GM12878 (cell line): ENCODE results near the gene RRH. TPM values are rescaled to one million over a fixed set of nuclear protein-coding genes. Genes with fewer than 3 reads are reported as not detected.

Source experiments
- ATAC-seq: fragments of 200-7000 bp; cut with Tn5 transposase; 3 replicates; pipeline ENCODE4 v1.9.1; 2020; ENCODE audit warnings: mild to moderate bottlenecking, moderate library complexity
- BruUV-seq: library from RNA; stranded (reverse); fragments of 400-500 nt; replicated peaks from 2 replicates; lab custom pipeline; 2021; lab: Mats Ljungman, UMichigan
- CTCF ChIA-PET: fragments of 300-600 bp; sonication (Branson Sonifier 250); formaldehyde crosslinking; extraction: SDS; loops from one replicate; lab custom pipeline; 2021; ENCODE audit warnings: inconsistent platforms; lab: Yijun Ruan, JAX
- POLR2A ChIA-PET: fragments of 350-600 bp; formaldehyde crosslinking; extraction: SDS; loops from one replicate; lab custom pipeline; 2021; ENCODE audit warnings: inconsistent platforms; lab: Charles Lee
- RAD21 ChIA-PET: fragments of 300-600 bp; sonication (Branson Sonifier 250); formaldehyde crosslinking; loops from one replicate; lab custom pipeline; 2023; ENCODE audit warnings: antibody characterized with exemption; ENCODE audit not compliant: unreplicated experiment; lab: Charles Lee
- SMC1A ChIA-PET: fragments of 300-600 bp; sonication (Branson Sonifier 250); formaldehyde crosslinking; loops from one replicate; lab custom pipeline; 2023; ENCODE audit not compliant: unreplicated experiment, uncharacterized antibody; lab: Charles Lee
- DNase-seq: peaks from one replicate; pipeline ENCODE4 v3.0.0-alpha.2; 2011; ENCODE audit warnings: low read depth, low spot score
- FAIRE-seq: peaks from 3 replicates; lab custom pipeline; 2011; peaks lifted over from hg19 to GRCh38; lab: Jason Lieb, UNC
- H2AFZ ChIP-seq: 2 replicates; pipeline ENCODE4 v1.6.0; 2011; ENCODE audit warnings: low read depth, low read length, control low read depth; ENCODE audit not compliant: control insufficient read depth
- H3K27ac ChIP-seq: 2 replicates; pipeline ENCODE4 v1.5.1; 2011; ENCODE audit warnings: control low read depth; ENCODE audit not compliant: control insufficient read depth, insufficient read depth
- H3K27me3 ChIP-seq, 2 experiments: replicated peaks in 1 of 2; 2 replicates each; pipeline versions ENCODE4 v1.6.0 to v1.6.1; 2011; ENCODE audit warnings: low read length in 1 of 2; ENCODE audit not compliant: control insufficient read depth in 2 of 2, insufficient read depth in 2 of 2
- H3K36me3 ChIP-seq, 2 experiments: 2 replicates each; pipeline ENCODE4 v1.5.1; 2011; ENCODE audit warnings: low read length in 1 of 2; ENCODE audit not compliant: control insufficient read depth in 2 of 2, insufficient read depth in 2 of 2
- H3K4me1 ChIP-seq: 2 replicates; pipeline ENCODE4 v1.6.1; 2011; ENCODE audit warnings: mild to moderate bottlenecking, low read length, moderate library complexity, mixed read lengths; ENCODE audit not compliant: control insufficient read depth, insufficient read depth
- H3K4me2 ChIP-seq: 2 replicates; pipeline ENCODE4 v1.6.0; 2011; ENCODE audit warnings: control low read depth; ENCODE audit not compliant: control insufficient read depth, insufficient read depth
- H3K4me3 ChIP-seq: fragments of 200-600 bp; sonication (generic); 2 replicates; pipeline ENCODE4 v1.5.1; 2016
- H3K79me2 ChIP-seq: 2 replicates; pipeline ENCODE4 v1.6.0; 2011; ENCODE audit warnings: low read length; ENCODE audit not compliant: control insufficient read depth, insufficient read depth
- H3K9ac ChIP-seq: 2 replicates; pipeline ENCODE4 v1.8.0; 2011; ENCODE audit warnings: low read length, control low read depth, mixed read lengths; ENCODE audit not compliant: control insufficient read depth, insufficient read depth
- H3K9me3 ChIP-seq: replicated peaks from 3 replicates; pipeline ENCODE4 v1.5.1; 2011; ENCODE audit warnings: mild to moderate bottlenecking, low read length; ENCODE audit not compliant: control insufficient read depth, insufficient read depth
- H4K20me1 ChIP-seq: 2 replicates; pipeline ENCODE4 v1.6.0; 2011; ENCODE audit not compliant: control insufficient read depth, insufficient read depth
- ASH2L ChIP-seq: fragments of 300-600, 200-600 bp; sonication (generic); IDR thresholded peaks from 2 replicates; pipeline ENCODE4 v1.6.1; 2017; ENCODE audit warnings: low read depth, mild to moderate bottlenecking, borderline replicate concordance
- ATF7 ChIP-seq: fragments of 450-650 bp; IDR thresholded peaks from 2 replicates; pipeline ENCODE4 v1.6.1; 2016; ENCODE audit warnings: low read depth, mild to moderate bottlenecking
- CBX3 ChIP-seq: fragments of 200-600 bp; sonication (generic); IDR thresholded peaks from 2 replicates; pipeline ENCODE4 v1.6.1; 2016; ENCODE audit warnings: low read depth, borderline replicate concordance
- CHD2 ChIP-seq: IDR thresholded peaks from 2 replicates; pipeline ENCODE4 v1.6.1; 2011; ENCODE audit warnings: low read depth, low read length, improper control_type of control experiment, borderline replicate concordance
- EED ChIP-seq: sonication (generic); IDR thresholded peaks from 2 replicates; pipeline ENCODE4 v1.6.1; 2016; ENCODE audit warnings: antibody characterized with exemption, low read depth
- MTA3 ChIP-seq: IDR thresholded peaks from 2 replicates; pipeline ENCODE4 v1.6.1; 2012; ENCODE audit warnings: low read length, inconsistent platforms, borderline replicate concordance
- NR2C1 ChIP-seq: fragments of 450-650 bp; IDR thresholded peaks from 2 replicates; pipeline ENCODE4 v1.6.1; 2017; ENCODE audit warnings: antibody characterized with exemption, mild to moderate bottlenecking, moderate library complexity
- NR2C2 ChIP-seq: IDR thresholded peaks from 2 replicates; pipeline ENCODE4 v1.6.1; 2011; ENCODE audit warnings: borderline replicate concordance, low read depth; ENCODE audit not compliant: control insufficient read depth, insufficient read length
- NR2F1 ChIP-seq: fragments of 450-650 bp; conservative IDR thresholded peaks from 2 replicates; pipeline ENCODE4 v1.6.1; 2017; ENCODE audit warnings: mild to moderate bottlenecking
- RAD21 ChIP-seq: IDR thresholded peaks from 2 replicates; pipeline ENCODE4 v1.6.1; 2011; ENCODE audit warnings: mild to moderate bottlenecking, low read depth, low read length, moderate library complexity; ENCODE audit not compliant: insufficient read depth
- SMC3 ChIP-seq: IDR thresholded peaks from 2 replicates; pipeline ENCODE4 v1.6.1; 2011; ENCODE audit warnings: low read length, improper control_type of control experiment, borderline replicate concordance
- SREBF2 ChIP-seq: IDR thresholded peaks from 2 replicates; pipeline ENCODE4 v1.6.1; 2012; ENCODE audit warnings: mild to moderate bottlenecking, low read length
- SUZ12 ChIP-seq: fragments of 200-600 bp; sonication (generic); IDR thresholded peaks from one replicate; pipeline ENCODE4 v1.6.1; 2018; ENCODE audit warnings: antibody characterized with exemption, mild to moderate bottlenecking; ENCODE audit not compliant: unreplicated experiment
- TAF1 ChIP-seq: IDR thresholded peaks from 2 replicates; pipeline ENCODE4 v1.6.1; 2011; ENCODE audit warnings: mild to moderate bottlenecking, low read depth, low read length, borderline replicate concordance
- ZBTB40 ChIP-seq: fragments of 450-650 bp; IDR thresholded peaks from 2 replicates; pipeline ENCODE4 v1.6.1; 2016; ENCODE audit warnings: mild to moderate bottlenecking, moderate library complexity, borderline replicate concordance
- ZSCAN29 ChIP-seq: fragments of 450-650 bp; IDR thresholded peaks from 2 replicates; pipeline ENCODE4 v1.6.1; 2017; ENCODE audit warnings: mild to moderate bottlenecking, moderate library complexity
- WGBS: methylation state at CpG from one replicate; pipeline ENCODE4 v1.1.6; 2016; ENCODE audit warnings: low lambda C conversion rate; ENCODE audit not compliant: insufficient replicate concordance, insufficient coverage; ENCODE audit errors: missing lambda C conversion rate; 5-methylcytosine and 5-hydroxymethylcytosine counted together
- in situ Hi-C: fragments of 300-500 bp; cut with MboI; formaldehyde crosslinking; loops from 9 replicates; pipeline ENCODE4 v1.14.3; 2018; ENCODE audit warnings: mixed read lengths
- intact Hi-C: fragments of 100-400 bp; cut with micrococcal nuclease; formaldehyde crosslinking; loops from one replicate; pipeline ENCODE4 v1.14.2; 2022; ENCODE audit not compliant: unreplicated experiment
- polyA plus RNA-seq, 11 experiments: library from polyadenylated mRNA; depleted of rRNA in 4 of 11; unstranded in 6 of 11; stranded (reverse) in 5 of 11; fragments of >200 nt; fragmentation: Nextera tagmentation in 4 of 11; fragmentation: Illumina TruSeq in 1 of 11; extraction: Ambion mirVana in 4 of 11; extraction: Trizol in 1 of 11; gene quantifications; 1 replicate in 1 of 11; 2 replicates in 10 of 11; pipeline versions ENCODE4 v1.2.1 to v1.2.3, GENCODE V29; 2011 to 2016; ENCODE audit warnings: inconsistent platforms in 2 of 11, missing spikeins in 2 of 11, low read depth in 1 of 11
- total RNA-seq, 4 experiments: library from RNA; depleted of rRNA in 3 of 4; stranded (reverse); fragments of >200 nt in 3 of 4; fragmentation: Illumina TruSeq in 1 of 4; extraction: Trizol in 1 of 4; gene quantifications; 2 replicates each; pipeline versions ENCODE4 v1.2.1 to v1.2.3, GENCODE V29; 2013 to 2021
- TF ChIP-seq, protein P1 (sequence below): fragments of 450-650 bp; conservative IDR thresholded peaks from 2 replicates; pipeline ENCODE4 v1.6.1; 2017; ENCODE audit warnings: mild to moderate bottlenecking, moderate library complexity
- TF ChIP-seq, protein P2 (sequence below): IDR thresholded peaks from 2 replicates; pipeline ENCODE4 v1.6.1; 2012; ENCODE audit warnings: low read depth, low read length, improper control_type of control experiment

RRH gene
- total and polyA plus RNA-seq, 10 of the 15 experiments (the other 5 are each of a cell fraction or from before 2014, with no cell fraction given), result 0.06 to 0.24 (median 0.12) TPM; not detected in 6

GRCh38 chr4:109886303-109886702, 58.5 kb downstream of the RRH start (continued):
- TF ChIP-seq SUZ12 (no peak), ZSCAN29 (no peak), MTA3 (no peak), RAD21 (no peak), CBX3 (no peak), NR2F1 (no peak), SREBF2 (no peak), NR2C2 (no peak), ATF7 (no peak)
- TF ChIP-seq, protein P1, sequence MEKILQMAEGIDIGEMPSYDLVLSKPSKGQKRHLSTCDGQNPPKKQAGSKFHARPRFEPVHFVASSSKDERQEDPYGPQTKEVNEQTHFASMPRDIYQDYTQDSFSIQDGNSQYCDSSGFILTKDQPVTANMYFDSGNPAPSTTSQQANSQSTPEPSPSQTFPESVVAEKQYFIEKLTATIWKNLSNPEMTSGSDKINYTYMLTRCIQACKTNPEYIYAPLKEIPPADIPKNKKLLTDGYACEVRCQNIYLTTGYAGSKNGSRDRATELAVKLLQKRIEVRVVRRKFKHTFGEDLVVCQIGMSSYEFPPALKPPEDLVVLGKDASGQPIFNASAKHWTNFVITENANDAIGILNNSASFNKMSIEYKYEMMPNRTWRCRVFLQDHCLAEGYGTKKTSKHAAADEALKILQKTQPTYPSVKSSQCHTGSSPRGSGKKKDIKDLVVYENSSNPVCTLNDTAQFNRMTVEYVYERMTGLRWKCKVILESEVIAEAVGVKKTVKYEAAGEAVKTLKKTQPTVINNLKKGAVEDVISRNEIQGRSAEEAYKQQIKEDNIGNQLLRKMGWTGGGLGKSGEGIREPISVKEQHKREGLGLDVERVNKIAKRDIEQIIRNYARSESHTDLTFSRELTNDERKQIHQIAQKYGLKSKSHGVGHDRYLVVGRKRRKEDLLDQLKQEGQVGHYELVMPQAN, result no peak

DNA sequence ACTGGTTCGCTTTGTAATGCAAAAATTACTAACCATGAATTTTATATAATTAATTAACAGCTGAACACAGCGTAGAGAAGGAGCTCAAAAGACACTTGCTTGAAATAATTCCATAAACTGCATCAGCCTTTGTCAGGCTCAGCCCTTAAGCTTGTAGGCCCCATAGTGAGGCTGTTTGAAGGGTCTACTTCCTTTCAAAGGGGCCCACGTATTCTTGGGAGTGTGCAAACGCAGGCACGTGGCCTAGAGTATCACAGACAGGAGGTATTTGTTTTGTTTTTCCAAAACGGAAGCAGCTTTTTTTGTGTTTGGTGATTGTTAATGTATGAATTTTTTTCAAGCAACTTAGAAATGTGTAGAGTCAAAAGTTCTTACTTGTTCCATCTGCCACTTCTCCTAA, 59.3 kb downstream of the RRH start:
- FAIRE-seq (no peak), DNase-seq (no peak), ATAC-seq (no peak)
- intact Hi-C loops (no loop called here), in situ Hi-C loops (no loop called here)
- WGBS, result 35% methylated on average over 6 of the region's 6 CpGs
- SMC1A ChIA-PET, result no interaction called here
- Histone ChIP-seq H4K20me1 (no peaks in the 10 kb centered on the region), H3K36me3 (no peaks in the 10 kb centered on the region), H3K4me3 (no peak overlapping the region), H3K4me2 (no peak overlapping the region), H3K9me3 (no peaks in the 10 kb centered on the region), H3K4me1 (no peaks in the 10 kb centered on the region), H2AFZ (no peak overlapping the region), H3K27me3 (no peaks in the 10 kb centered on the region; a peak in 1 of 4 replicates), H3K9ac (no peak overlapping the region), H3K27ac (no peak overlapping the region), H3K79me2 (no peaks in the 10 kb centered on the region)
- POLR2A ChIA-PET, result no interaction called here
- no TSS peak for BruUV-seq
- CTCF ChIA-PET, result no interaction called here
- RAD21 ChIA-PET, result no interaction called here
- no peak for TF ChIP-seq ZBTB40
- no peak for TF ChIP-seq CHD2
- TF ChIP-seq, protein P2, sequence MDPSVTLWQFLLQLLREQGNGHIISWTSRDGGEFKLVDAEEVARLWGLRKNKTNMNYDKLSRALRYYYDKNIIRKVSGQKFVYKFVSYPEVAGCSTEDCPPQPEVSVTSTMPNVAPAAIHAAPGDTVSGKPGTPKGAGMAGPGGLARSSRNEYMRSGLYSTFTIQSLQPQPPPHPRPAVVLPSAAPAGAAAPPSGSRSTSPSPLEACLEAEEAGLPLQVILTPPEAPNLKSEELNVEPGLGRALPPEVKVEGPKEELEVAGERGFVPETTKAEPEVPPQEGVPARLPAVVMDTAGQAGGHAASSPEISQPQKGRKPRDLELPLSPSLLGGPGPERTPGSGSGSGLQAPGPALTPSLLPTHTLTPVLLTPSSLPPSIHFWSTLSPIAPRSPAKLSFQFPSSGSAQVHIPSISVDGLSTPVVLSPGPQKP, result no peak
- no peak for TF ChIP-seq TAF1
- no peak for TF ChIP-seq NR2C1
- no peak for TF ChIP-seq EED
- TF ChIP-seq SUZ12, result no peak
- TF ChIP-seq SMC3, result no peak
- TF ChIP-seq ASH2L, result no peak
